Ascending aorta (tissue), 2 donors: ENCODE results near the gene UGP2. TPM values are rescaled to one million over a fixed set of nuclear protein-coding genes. Genes with fewer than 3 reads are reported as not detected.
A peak's percentile ranks its signal among the peaks of the same experiment; 100 is the strongest.

Source experiments
- DNase-seq, 2 donors: peaks; one replicate each; pipeline ENCODE4 v3.0.0-alpha.2; 2019; ENCODE audit warnings: low spot score in 2 of 2
- H3K27ac ChIP-seq, 2 donors: fragments of 200-600 bp; sonication (generic); one replicate each; pipeline ENCODE4 v1.5.1; 2016 to 2017; ENCODE audit warnings: mild to moderate bottlenecking in 1 of 2
- H3K27me3 ChIP-seq: fragments of 200-600 bp; sonication (generic); one replicate; pipeline ENCODE4 v1.5.1; 2017
- H3K36me3 ChIP-seq, 2 donors: fragments of 200-600 bp; sonication (generic); one replicate each; pipeline ENCODE4 v1.5.1; 2016
- H3K4me1 ChIP-seq, 2 donors: fragments of 200-600 bp; sonication (generic); one replicate each; pipeline ENCODE4 v1.5.1; 2016 to 2017; ENCODE audit warnings: mild to moderate bottlenecking in 1 of 2
- H3K4me3 ChIP-seq, 2 donors: fragments of 200-600 bp; sonication (generic); one replicate each; pipeline ENCODE4 v1.5.1; 2016 to 2017; ENCODE audit warnings: mild to moderate bottlenecking in 1 of 2
- H3K9me3 ChIP-seq, 2 donors: fragments of 200-600 bp; sonication (generic); one replicate each; pipeline ENCODE4 v1.5.1; 2016
- intact Hi-C: fragments of 100-400 bp; cut with DNase I; formaldehyde crosslinking; loops from one replicate; pipeline ENCODE4 v1.15.1; 2023
- total RNA-seq: library from RNA; depleted of rRNA; stranded (reverse); fragments of >200 nt; gene quantifications from one replicate; pipeline ENCODE4 v1.1.0, GENCODE V29; 2016
- TF ChIP-seq, protein P1 (sequence below), 3 experiments: fragments of 200-600 bp in 2 of 3; fragments of 450-650 bp in 1 of 3; sonication (generic) in 2 of 3; IDR thresholded peaks; one replicate each; pipeline ENCODE4 v1.5.1; 2016 to 2019; ENCODE audit warnings: antibody characterized with exemption in 3 of 3, mild to moderate bottlenecking in 1 of 3, moderate library complexity in 1 of 3

UGP2 gene
- total RNA-seq, 1 donor from 2014 or later, result 25.7 TPM

DNA sequence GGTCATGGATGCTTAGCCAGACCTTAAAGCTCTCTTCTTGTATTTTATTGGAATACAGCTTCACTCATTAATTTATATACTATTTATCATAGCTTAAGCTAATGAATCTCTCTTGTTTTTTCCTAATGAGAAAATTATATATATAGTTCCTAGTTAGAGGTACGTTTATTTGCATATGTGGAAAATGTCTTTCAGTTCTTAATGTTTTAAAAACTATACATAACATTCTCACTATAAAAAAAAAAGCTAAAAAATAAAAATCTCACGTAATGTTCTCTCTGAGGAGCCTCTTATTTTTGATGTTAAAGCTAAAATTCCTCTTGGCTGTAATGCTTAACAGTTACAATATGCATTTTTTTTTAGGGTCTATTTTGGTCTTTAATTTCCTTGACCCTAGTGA lies 16.6 kb downstream of the UGP2 start:
- Histone ChIP-seq H3K27me3 (no peaks in the 10 kb centered on the region), H3K9me3 (no peaks in the 10 kb centered on the region), H3K36me3 (peaks cover 28 to 39% of the 10 kb centered on the region in 2 donors), H3K27ac (no peak overlapping the region), H3K4me3 (no peak overlapping the region), H3K4me1 (peaks cover 0 to 17% of the 10 kb centered on the region in 2 donors)
- TF ChIP-seq, protein P1, sequence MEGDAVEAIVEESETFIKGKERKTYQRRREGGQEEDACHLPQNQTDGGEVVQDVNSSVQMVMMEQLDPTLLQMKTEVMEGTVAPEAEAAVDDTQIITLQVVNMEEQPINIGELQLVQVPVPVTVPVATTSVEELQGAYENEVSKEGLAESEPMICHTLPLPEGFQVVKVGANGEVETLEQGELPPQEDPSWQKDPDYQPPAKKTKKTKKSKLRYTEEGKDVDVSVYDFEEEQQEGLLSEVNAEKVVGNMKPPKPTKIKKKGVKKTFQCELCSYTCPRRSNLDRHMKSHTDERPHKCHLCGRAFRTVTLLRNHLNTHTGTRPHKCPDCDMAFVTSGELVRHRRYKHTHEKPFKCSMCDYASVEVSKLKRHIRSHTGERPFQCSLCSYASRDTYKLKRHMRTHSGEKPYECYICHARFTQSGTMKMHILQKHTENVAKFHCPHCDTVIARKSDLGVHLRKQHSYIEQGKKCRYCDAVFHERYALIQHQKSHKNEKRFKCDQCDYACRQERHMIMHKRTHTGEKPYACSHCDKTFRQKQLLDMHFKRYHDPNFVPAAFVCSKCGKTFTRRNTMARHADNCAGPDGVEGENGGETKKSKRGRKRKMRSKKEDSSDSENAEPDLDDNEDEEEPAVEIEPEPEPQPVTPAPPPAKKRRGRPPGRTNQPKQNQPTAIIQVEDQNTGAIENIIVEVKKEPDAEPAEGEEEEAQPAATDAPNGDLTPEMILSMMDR (IDR thresholded peaks at IDR 0.05), result no peak
- intact Hi-C loops, result no loop called here
- DNase-seq, result no peak

DNA sequence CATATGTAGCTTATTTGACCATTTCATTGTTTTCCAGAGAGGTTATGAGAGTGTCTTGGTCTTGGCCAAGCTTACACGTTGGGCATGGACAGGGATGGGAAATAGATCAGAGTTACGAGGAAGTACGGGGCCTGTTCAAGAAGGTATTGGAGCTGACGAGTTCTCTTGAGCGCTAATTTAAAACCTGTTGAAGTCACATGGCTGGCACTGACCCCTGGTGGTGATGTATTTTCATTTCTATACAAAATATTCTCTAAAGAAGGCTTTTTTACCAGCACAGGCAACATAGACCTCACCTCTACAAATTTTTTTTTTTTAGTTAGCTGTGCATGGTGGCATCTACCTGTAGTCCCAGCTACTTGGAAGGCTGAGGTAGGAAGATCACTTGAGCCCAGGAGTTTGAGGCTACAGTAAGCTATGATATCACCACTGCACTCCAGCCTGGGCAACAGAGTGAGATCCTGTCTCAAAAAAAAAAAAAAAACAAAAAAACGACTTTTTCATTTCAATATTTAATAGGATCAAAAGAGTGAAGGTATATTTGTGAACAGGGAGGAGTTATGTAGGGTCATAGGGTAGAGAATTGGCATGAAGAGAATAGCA lies 19.6 kb downstream of the UGP2 start:
- peaks cover 37 to 51% of the 10 kb centered on the region in 2 donors for H3K36me3 ChIP-seq
- H3K9me3 ChIP-seq, result no peaks in the 10 kb centered on the region
- H3K27ac ChIP-seq, result peak overlapping the region in 1 of 2 donors; percentile 44
- peaks cover 0 to 5% of the 10 kb centered on the region in 2 donors for H3K4me1 ChIP-seq
- H3K4me3 ChIP-seq, result no peak overlapping the region
- TF ChIP-seq, protein P1 (IDR thresholded peaks at IDR 0.05), result peak; percentile 52 to 65 (median 63)
- intact Hi-C loops, result loop anchor here (1.0 kb wide), 1 partner anchor 169 kb away; no protein-coding TSS in a partner anchor
- no peaks in the 10 kb centered on the region for H3K27me3 ChIP-seq
- peak in 1 of 2 donors; percentile 78 for DNase-seq

DNA sequence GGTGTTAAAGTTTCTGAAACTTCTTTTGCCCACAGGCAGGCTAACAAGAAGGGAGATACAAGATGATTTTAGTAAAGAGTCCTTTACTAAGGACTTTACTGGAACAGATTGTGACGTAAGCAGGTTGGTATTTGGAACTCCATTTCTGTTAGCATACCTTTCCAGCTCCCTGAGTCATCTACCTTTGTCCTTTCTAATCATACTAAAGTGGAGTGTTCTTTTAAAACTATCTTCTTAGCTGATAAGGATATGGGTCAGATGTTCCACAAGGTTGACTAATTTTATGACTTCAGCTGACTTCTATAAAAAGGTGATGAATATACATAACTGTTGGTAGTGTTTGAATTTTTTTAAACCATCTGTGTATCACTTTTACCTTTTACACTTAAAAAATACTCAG lies 21.1 kb downstream of the UGP2 start:
- Histone ChIP-seq H3K4me3 (no peak overlapping the region), H3K27ac (no peak overlapping the region), H3K36me3 (peaks cover 30 to 41% of the 10 kb centered on the region in 2 donors), H3K27me3 (no peaks in the 10 kb centered on the region), H3K9me3 (no peaks in the 10 kb centered on the region), H3K4me1 (peaks cover 0 to 5% of the 10 kb centered on the region in 2 donors)
- intact Hi-C loops, result no loop called here
- TF ChIP-seq, protein P1 (IDR thresholded peaks at IDR 0.05), result no peak
- no peak for DNase-seq

DNA sequence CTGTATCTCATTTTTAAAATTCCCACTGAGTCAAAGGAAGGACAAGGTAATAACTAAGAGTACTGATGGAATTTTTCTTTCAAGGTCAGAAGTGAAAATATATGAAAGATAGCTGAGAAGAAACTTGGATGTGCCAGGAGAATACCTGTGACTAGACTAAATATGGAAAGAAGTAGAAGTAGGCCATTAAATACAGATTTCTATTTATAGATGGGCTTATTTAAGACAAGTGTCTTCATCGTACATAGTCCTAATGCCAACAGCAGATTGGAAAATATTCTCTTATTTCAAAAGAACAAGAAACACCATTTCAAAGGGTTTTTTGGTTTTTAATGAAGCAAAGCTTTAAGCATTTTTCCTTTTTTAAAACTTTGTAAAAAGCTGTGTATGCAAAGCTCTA lies 22.0 kb downstream of the UGP2 start:
- Histone ChIP-seq H3K36me3 (peaks cover 21 to 32% of the 10 kb centered on the region in 2 donors), H3K4me1 (peaks cover 0 to 5% of the 10 kb centered on the region in 2 donors), H3K9me3 (no peaks in the 10 kb centered on the region), H3K27ac (no peak overlapping the region), H3K27me3 (no peaks in the 10 kb centered on the region), H3K4me3 (no peak overlapping the region)
- no peak for DNase-seq
- TF ChIP-seq, protein P1 (IDR thresholded peaks at IDR 0.05), result no peak
- intact Hi-C loops, result no loop called here

DNA sequence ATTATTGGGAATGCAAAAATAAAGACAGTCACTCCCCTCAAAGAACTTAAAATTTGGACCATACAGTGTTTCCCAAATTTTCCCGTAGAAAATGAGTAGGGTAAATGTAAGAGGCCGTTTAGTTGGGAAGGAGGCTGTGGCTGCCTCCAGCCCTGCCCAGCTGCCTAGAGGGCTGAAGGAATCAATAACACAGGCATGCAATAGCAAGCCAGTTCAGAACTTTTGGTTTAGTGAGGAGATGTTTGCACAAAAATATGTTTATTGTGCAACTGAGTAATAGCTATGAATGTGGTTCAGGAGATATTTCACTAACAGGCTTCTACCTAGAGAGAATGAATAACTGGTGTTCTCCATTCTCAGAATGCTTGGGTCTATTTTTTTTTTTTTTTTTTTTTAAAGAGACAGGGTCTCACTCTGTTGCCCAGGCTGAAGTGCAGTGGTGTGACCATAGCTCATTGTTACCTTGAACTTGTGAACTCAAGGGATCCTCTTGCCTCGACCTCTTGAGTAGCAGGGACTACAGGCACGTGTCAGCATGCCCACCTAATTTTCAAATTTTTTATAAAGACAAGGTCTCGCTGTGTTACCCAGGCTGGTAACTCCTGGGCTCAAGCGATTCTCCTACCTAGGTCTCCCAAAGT lies 23.6 kb downstream of the UGP2 start:
- no peaks in the 10 kb centered on the region for H3K27me3 ChIP-seq
- TF ChIP-seq, protein P1 (IDR thresholded peaks at IDR 0.05), result no peak
- DNase-seq, result no peak
- no peaks in the 10 kb centered on the region for H3K9me3 ChIP-seq
- no peak overlapping the region for H3K27ac ChIP-seq
- peaks cover 15 to 18% of the 10 kb centered on the region in 2 donors for H3K36me3 ChIP-seq
- H3K4me3 ChIP-seq, result no peak overlapping the region
- intact Hi-C loops, result no loop called here
- H3K4me1 ChIP-seq, result peaks cover 0 to 5% of the 10 kb centered on the region in 2 donors
